ENCODE results near the gene XRCC5. TPM values are rescaled to one million over a fixed set of nuclear protein-coding genes. Genes with fewer than 3 reads are reported as not detected.

XRCC5 gene
- total and polyA plus RNA-seq, 2 of the 8 experiments (the other 6 are each of a cell fraction or from before 2014, with no cell fraction given) = 308 to 644 TPM

GRCh38 chr2:216081012-216081411 is 28.1 kb upstream of the XRCC5 start (continued):
- TF ChIP-seq CHD7 (IDR thresholded peaks at IDR 0.05; ENCODE audit: insufficient replicate concordance, low read length) (no peak), GTF2F1 (IDR thresholded peaks at IDR 0.05; ENCODE audit: borderline replicate concordance, low read depth, low read length) (no peak), SIX5 (IDR thresholded peaks at IDR 0.05; ENCODE audit: low read depth, low read length) (no peak), SP4 (IDR thresholded peaks at IDR 0.05; ENCODE audit: low read length) (no peak), TEAD4 (IDR thresholded peaks at IDR 0.05; ENCODE audit: low read depth, low read length) (no peak), SRF (IDR thresholded peaks at IDR 0.05; ENCODE audit: low read depth, low read length) (no peak), CEBPB (IDR thresholded peaks at IDR 0.05; ENCODE audit: low read depth, low read length) (no peak)

Measured in H1 (cell line).